ENCODE data around the gene GADD45B.
"Not testable (repeated sequence)": the region's sequence is repeated elsewhere in the genome, so short reads cannot be mapped to it uniquely, and the experiment has no call there.

Gene GADD45B

DNA sequence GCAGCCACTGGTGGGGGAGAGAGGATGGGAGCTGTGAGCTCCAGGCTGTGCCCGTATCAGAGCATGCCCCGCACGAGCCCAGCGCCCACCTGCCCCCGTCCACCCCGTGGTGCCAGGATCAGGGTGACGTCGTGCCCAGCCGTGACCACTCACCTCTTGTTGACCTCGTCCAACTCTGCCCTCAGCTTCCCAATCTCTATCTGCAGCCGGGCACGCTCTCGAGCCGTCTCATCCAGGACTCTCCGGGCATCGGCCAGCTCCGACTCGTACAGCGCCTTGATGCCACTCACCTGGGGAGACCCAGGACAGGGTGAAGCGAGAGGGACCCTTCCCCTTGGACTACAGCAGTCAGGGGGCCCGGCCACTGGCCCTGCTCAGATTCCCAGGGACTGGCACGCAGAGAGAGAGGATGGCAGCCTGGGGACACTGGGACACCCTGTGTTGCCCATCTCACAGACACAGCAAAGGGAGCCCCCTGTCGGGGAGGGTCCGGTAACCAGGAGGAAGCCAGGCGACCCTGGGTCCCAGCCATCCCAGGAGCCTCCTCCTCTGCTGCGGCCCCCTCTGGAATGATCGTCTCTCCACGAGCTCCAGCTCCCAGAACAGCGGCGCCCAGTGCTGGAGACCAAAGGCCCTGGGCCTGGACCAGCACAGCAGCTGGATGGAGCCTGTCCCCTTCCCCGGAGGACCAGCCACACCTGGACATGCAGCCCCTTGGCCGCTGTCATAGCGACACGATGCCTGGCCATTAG lies 31.5 kb upstream of the GADD45B start:
- no peak for DNase-seq

DNA sequence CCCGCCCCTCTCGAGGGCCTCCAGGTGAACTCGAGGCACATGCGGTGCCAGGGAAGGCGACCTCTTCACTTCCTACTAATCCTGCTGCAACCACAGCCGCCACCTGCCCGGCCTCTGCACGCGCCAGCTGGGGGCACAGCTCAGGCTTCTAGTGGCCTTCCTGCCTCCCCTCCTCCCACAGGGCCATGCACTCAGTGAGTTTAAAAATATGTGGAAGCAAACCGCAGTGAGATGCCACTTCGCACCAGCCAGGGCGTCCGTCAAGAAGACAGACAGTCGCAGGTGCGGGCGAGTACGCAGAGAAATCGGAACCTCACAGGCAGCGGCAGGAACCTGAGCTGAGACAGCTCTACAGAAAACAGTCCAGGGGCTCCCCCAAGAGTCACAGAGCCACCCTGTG lies 29.5 kb upstream of the GADD45B start:
- DNase-seq, result peak; percentile 41

DNA sequence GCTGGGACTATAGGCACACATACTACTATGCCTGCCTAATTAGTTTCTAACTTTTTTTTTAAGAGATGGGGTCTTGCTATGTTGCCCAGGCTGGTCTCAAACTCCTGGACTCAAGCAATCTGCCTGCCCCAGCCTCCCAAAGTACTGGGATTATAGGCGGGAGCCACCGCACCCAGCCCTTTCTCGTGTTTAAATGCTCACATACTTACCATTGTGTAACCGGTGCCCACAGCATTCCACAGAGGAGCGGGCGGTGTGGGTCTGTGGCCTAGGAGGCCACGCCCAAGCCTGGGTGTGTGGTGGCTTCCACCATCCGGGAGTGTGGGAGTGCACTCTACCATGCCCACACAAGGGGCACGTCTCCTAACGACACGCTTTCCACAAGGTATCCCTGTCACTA lies 26.9 kb upstream of the GADD45B start:
- DNase-seq, result no peak

DNA sequence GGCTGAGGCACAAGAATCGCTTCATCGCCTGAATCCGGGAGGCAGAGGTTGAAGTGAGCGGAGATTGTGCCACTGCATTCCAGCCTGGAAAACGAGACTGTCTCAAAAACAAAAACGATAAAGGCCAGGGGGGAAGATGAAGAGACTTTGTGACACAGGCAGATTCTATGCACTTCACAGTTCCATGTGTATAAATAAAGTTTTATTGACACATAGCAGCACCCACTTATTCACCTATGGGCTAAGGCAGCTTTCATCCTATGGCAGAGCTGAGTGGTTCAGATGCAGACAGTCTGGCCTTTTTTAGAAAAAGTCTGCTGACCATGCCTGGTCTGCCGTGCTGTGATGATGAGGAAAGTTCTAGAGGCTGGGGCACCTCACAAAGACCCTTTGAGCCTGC lies 24.8 kb upstream of the GADD45B start:
- no peak for DNase-seq

DNA sequence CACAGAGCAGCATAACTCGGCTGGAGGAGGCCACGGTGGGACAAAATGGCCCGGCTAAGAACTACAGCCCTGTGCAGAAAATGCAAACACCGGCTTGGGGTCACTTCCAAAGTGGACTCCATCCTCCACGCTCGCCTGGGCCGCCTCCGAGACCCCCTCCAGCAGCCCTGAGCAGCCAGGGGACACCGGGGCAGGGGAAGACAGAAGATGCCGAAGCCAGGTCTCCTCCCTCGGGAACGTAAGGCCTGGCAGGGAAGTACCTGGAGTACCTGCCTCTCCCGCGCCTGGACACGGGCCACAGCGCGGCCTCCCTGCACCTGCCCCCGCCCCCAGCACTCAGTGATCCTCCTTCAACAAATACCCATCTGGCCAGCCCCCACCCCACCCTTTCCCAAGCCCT lies 24.2 kb upstream of the GADD45B start:
- no peak for DNase-seq

DNA sequence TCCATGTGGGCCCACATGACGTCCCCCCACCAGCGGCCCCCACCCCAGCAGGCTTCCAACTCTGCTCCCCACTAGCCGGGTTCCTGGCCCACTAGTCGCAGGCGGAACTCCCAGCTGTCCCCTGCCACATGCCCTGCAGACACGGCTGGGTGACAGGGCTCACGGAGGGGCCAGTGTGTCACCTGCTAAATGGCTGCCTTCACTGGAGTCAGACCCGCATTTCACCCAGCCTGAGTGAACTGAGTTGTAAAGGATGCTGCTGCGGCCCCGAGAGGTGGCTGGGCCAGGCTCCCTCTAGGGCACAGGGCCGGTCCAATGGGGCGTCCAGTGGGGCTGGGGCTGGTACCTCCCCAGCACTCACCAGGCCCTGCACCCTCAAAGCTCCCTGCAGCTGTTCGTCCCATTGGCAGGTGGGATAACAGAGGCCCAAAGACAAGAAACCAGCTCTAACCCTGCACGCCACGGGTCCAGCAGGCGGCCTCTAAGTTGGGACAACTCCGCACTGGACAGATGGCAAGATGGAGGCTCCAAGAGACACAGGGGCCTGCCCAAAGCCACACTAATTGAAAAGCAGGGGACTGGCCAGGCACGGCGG lies 22.4 kb upstream of the GADD45B start:
- no peak for DNase-seq

DNA sequence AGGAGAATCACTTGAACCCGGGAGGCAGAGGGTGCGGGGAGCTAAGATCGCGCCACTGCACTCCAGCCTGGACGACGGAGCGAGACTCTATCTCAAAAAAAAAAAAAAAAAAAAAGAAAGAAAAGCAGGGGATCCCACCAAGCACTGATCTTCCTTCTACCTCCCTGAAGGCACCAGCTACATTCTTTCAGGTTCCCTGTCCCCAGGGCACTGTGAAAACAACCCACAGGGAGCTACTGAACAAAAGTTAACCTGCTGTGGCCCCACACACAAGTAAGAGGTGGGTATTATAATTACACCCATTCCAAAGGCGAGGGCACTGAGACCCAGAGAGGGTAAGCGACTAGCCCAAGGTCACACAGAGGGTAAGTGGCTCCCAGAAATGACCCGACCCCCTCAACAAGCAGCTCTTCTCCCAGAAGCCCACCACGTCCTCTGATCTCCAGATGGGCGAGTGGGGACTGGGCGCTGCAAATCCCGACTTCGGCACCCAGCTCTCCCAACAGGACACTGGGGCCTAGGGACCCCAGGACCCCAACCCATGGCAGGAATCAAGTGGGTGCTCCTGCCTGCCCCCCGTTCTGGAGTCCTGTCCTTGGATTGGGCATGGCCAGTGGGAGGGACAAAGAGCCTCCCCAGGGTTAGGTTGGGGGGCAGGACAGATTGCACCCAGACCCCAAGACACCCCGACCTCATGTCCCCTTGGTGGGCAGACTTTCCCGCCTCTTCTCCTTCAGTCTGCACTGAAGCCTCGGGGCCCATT lies 21.5 kb upstream of the GADD45B start:
- DNase-seq, result no peak

DNA sequence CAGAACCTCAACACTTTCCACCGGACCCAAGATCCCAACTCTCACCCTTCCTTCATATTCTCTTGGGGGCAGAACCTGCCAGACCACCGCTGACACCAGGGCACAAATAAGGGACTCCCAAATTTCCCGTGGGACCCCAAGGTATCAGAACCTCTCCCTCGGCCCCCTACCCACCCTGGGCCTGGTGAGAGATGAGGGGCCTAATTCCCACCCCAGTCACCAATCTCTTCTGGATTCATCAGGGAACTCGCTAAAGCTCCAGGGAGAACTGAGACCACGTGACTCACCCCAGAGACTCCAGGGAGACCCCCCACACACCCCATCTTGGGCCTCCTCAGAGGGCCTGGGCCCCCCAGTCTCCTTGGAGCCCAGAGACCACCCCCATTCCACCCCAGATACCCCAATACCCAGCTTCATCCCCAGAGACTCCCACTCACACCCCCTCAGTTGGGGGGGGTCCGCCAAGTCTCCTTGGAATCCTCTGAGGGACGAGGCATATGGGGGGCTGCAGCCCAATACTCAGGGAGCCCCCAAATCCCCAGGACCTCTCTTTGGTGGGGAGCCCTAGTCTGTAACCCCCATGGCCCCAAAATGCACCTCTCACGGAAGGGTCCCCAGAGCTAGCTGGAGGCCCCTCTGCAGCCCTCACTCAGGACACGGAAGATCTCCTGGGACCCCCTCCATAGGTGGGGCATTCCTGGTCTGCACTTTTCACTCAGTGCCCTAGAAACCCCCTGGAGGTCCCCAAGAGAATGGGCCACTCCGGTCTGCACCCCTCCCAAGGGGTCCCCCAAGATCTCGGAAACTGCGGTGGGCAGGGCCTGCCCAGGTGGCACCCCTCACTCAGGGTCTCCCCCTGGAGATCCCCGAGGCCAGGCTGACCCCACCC lies 20.7 kb upstream of the GADD45B start:
- no peak for DNase-seq

DNA sequence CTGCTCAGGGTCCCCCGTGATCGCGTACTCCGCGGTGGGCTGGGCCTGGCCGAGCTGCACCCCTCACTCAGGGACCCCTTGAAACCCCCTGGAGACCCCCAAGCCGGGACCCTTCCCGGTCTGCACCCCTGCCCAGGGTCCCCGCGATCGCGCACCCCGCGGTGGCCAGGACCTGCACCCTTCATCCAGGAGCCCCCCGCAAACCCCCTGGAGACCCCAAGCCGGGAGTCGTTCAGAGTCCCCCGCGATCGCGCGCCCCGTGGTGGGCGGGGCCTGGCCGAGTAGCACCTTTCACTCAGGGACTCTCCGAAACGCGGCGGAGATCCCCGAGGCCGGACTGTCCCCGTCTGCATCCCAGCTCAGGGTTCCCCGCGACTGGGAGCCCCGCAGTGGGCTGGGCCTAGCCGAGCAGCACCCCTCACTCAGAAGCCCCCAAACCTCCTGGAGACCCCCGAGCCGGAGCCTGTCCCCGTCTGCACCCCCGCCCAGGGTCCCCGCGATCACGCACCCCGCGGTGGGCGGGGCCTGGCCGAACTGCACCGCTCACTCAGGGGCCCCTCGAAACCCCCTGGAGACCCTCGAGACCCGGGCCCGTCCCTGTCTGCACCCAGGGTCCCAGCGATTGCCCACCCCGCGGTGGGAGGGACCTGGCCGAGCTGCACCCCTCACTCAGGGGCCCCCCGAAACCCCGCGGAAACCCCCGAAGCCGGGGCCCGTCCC lies 19.9 kb upstream of the GADD45B start:
- DNase-seq, result peak; percentile 50

DNA sequence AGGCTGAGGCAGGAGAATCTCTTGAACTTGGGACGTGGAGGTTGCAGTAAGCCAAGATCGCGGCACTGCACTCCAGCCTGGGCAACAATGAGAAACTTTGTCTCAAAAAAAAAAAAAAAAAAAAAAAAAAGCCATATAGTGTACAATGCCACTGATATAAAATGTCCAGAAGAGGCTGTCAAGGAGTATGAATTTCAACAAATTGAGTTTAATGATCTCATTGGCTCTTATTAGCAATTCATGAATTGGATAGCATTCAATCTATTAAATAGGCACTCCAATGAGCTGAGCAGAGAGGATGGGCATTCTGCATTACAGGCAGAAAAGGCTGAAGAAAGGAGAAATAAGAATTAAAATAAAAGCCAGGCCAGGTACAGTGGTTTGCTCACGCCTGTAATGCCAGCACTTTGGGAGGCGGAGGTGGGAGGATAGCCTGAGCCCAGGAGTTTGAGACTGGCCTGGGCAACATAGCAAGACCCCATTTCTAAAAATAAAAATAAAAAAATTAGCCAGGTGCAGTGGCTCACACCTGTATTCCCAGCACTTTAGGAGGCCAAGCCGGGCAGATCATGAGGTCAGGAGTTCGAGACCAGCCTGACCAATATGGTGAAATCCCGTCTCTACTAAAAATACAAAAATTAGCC lies 18.4 kb upstream of the GADD45B start:
- no peak for DNase-seq

DNA sequence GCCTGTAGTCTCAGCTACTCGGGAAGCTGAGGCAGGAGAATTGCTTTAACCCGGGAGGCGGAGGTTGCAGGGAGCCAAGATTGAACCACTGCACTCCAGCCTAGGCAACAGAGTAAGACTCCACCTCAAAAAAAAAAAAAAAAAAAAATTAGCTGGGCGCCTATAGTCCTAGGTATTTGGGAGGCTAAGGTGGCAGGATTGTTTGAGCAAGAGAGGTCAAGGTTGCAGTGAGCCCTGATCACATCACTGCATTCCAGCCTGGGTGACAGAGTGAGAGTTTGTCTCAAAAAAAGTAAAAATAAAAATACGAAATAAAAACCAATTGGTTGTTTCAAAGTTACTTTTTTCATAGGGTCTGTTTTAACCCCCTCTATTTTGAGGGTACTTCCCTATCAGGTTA lies 17.9 kb upstream of the GADD45B start:
- DNase-seq, result no peak

DNA sequence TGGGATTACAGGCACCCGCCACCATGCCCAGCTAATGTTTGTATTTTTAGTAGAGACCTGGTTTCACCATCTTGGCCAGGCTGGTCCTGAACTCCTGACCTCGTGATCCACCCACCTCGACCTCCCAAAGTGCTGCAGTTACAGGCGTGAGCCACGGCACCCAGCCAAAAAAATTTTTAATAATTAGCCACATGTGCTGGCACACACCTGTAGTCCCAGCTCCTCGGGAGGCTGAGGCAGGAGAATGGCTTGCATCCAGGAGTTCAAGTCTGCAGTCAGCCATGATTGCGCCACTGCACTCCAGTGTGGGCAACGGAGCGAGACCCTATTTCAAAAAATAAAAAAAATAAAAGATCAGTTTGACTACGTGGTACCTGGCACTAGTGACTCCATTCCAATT lies 17.2 kb upstream of the GADD45B start:
- DNase-seq, result not testable (repeated sequence)

DNA sequence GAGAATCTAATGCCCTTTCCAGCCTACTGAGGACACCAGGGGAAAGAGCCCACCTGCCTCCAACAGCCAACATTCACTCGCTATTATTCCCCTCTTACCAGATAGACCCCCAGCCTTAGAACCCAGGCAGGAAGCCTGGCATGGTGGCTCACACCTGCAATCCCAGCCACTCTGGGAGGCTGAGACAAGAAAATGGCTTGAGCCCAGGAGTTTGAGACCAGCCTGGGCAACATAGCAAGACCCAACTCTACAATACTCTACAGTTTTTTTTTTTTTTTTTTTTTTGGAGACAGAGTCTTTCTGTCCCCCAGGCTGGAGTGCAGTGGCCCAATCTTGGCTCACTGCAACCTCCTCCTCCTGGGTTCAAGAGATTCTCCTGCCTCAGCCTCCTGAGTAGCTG lies 15.7 kb upstream of the GADD45B start:
- DNase-seq, result no peak

DNA sequence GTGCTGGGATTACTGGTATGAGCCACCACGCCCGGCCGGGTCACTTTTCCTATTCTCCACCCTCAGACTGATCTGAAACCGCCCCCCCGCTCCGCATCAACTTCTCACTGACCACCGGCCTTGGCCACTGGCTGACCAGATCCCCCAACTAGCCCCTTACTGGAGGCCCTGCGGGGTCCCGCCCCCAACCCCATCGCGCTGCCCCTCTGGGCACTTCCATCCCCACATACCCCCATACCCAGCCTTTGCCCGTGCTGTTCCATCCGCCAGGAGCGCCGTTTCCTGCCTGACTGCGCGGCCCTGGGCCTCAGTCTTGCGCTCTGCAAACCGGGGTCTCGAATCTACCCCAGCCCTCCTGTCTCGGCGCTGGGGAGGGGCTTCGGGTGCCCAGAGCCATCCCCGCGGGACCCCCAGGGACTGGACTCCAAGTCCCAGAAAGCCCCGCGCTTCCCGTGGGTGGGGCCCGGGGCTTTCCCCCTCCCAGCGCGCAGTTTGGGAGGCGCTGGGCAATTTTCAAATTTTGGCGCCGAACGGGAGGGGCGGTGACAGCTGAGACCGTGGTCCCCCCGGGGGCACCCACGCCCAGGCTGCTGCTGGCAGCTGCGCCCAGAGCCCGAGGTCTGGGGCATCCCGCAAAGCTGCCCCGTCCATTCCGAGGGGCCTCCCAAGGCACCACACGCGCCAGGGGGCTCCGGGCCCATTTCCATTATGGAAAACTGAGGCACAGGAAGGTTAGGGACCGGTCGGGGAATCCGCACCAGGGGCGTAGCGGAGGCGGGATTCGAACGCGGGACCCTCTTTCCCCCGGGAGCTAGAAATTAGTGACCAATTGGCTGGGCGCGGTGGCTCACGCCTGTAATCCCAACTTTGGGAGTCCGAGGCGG lies 13.9 kb upstream of the GADD45B start:
- DNase-seq, result peak; percentile 70

DNA sequence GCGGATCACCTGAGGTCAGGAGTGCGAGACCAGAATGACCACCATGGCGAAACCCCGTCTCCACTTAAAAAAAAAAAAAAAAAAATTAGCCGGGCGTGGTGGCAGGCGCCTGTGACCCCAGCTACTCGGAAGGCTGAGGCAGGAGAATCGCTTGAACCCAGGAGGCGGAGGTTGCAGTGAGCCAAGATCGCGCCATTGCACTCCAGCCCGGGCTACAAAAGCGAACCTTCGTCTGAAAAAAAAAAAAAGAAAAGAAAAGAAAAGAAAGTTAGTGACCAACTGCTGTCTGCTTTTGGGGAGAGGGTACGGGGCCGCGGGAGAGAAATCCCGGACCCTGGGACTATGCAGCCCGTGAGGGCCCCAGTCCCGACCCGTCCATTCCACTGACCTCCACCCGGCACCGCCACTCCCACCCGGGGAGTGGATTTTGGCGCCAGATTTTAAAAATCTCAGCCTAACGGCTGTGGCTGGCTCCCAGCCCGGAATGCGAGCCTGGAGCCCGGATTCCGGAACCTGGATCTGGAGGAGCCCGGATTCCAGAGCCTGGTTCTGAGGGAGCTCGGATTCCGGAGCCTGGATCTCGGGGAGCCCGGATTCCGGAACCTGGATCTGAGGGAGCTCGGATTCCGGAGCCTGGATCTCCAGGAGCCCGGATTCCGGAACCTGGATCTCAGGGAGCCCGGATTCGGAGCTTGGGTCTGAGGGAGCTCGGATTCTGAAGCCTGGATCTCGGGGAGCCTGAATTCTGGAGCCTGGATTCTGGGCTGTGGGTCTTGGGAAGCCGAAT lies 13.1 kb upstream of the GADD45B start:
- DNase-seq, result no peak

DNA sequence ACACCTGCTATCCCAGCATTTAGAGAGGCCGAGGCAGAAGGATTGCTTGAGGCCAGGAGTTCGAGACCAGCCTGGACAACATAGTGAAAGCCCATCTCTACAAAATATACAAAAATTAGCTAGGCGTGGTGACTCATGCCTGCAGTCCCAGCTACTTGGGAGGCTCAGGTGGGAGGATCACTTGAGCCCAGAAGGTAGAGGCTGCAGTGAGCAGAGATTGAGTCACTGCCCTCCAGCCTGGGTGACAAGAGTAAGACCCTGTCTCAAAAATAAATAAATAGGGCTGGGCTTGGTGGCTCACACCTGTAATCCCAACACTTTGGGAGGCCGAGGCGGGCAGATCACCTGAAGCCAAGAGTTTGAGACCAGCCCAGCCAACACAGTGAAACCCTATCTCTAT lies 12.2 kb upstream of the GADD45B start:
- DNase-seq, result not testable (repeated sequence)

DNA sequence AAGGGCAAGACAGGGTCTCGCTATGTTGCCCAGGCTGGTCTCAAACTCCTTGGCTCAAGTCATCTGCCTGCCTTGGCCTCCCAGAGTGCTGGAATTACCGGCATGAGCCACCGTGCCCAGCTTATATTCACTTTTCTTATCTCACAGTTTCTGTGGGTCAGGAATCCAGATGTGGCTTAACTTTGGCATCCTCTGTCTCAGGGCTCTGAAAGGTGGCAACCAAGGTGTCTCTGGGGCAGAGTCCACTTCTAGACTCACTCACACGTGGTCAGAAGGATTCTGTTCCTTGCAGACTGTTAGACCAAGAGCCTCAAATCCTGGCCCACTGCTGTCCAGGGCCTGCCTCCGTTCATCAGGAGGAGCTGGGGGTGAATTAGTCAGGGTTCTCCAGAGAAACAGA lies 11.5 kb upstream of the GADD45B start:
- DNase-seq, result no peak

DNA sequence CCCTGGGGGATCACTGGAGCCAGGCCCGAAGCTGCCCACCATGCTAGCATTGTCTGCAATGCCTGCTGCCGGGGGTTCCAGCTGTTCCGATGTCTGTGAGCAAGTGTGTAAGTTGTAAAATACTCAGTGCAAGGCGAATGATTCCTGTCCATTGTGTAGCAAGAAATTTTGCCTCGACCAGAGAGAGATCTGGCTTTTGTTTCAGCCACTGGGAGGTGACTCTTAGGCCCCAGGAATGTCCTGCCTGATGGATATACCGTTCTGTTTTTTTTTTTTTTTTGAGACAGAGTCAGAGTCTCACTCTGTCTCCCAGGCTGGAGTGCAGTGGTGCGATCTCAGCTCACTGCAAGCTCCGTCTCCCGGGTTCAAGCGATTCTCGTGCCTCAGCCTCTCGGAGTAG lies 7.3 kb upstream of the GADD45B start:
- DNase-seq, result no peak

DNA sequence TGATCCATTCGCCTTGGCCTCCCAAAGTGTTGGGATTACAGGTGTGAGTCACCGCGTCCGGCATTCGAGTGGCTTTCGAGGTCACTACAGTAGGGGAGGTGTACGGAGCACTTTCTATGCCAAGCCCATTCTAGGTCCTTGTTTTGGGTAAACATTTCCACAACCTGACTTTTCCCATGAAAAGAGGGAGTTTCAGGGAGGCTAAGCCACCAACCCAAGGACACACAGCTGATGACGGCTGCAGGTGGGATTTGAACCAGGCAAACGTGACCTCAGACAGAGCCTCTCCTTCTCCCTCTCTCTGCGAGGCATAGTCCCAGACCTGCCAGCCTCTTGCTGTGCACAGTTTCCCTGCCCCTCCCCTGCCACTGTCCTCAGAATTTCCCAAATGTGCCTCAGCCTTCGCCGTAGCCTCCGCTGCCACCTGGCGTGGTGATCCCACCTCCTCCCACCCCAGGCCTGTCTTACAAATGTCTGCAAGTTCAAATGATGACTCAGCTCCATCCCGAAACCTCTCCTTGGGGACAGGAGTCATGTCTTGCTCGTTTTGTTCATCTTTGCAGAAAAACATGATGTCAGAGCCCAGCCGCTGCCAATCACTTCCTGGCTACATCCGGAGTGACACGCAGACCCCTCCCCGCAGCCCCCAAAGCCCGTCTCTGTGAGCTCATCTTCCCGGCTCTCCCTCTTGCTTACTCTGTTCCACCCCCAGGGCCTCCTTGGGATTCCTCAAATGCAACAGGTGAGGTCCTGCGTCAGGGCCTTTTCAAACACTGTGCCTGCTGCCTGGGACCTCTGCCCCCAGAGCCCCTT lies 6.6 kb upstream of the GADD45B start:
- DNase-seq, result peak; percentile 25
